ENCODE results near the gene PSMB11. TPM values are rescaled to one million over a fixed set of nuclear protein-coding genes. Genes with fewer than 3 reads are reported as not detected.

Gene PSMB11
- total RNA-seq, 1 experiment from 2014 or later, result not detected

DNA sequence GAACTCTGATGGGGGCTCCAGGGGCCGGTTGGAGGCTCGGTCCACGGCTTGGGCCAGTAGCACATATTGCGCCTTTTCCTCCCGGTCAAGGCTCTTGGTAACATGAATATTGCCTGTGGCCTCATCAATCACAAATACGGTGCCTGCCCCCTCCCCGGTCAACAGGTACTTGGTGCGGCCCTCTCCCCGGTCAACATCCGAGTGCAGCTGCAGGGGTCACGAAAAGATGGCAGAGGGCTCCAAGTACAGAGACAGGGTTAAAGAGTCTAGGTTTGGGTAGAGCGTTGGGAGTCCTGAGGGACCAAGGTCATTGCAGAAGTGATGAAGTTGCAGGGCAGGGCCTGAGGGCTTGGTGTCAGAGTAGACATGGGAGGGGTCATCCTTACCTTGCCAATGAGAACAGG, 13.1 kb downstream of the PSMB11 start:
- H3K27ac Mint-ChIP-seq (ENCODE audit: low read depth, unreplicated experiment), result no peak overlapping the region
- H3K9me3 Mint-ChIP-seq (ENCODE audit: unreplicated experiment), result no peaks in the 10 kb centered on the region
- H3K4me1 Mint-ChIP-seq (ENCODE audit: insufficient read depth, unreplicated experiment), result peaks cover 29% of the 10 kb centered on the region
- peaks cover 32% of the 10 kb centered on the region for H3K36me3 Mint-ChIP-seq (ENCODE audit: insufficient read depth, unreplicated experiment)
- H3K4me3 Mint-ChIP-seq (ENCODE audit: unreplicated experiment), result no peak overlapping the region
- no peak for DNase-seq (ENCODE audit: unreplicated experiment)
- ChIA-PET CTCF (interaction anchor here (0.5 to 16.3 kb wide), 14 partner anchors 9 to 614 kb away, joined by 3 to 620 read pairs (median 4); partner anchors contain the start of gene AJUBA), POLR2A (interaction anchor here (1.4 to 2.1 kb wide), 2 partner anchors 14 to 75 kb away, joined by 4 to 5 read pairs; no protein-coding TSS in a partner anchor)
- H3K27me3 Mint-ChIP-seq (ENCODE audit: insufficient read depth, unreplicated experiment), result no peaks in the 10 kb centered on the region
- TF ChIP-seq, protein P1, sequence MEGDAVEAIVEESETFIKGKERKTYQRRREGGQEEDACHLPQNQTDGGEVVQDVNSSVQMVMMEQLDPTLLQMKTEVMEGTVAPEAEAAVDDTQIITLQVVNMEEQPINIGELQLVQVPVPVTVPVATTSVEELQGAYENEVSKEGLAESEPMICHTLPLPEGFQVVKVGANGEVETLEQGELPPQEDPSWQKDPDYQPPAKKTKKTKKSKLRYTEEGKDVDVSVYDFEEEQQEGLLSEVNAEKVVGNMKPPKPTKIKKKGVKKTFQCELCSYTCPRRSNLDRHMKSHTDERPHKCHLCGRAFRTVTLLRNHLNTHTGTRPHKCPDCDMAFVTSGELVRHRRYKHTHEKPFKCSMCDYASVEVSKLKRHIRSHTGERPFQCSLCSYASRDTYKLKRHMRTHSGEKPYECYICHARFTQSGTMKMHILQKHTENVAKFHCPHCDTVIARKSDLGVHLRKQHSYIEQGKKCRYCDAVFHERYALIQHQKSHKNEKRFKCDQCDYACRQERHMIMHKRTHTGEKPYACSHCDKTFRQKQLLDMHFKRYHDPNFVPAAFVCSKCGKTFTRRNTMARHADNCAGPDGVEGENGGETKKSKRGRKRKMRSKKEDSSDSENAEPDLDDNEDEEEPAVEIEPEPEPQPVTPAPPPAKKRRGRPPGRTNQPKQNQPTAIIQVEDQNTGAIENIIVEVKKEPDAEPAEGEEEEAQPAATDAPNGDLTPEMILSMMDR (IDR thresholded peaks at IDR 0.05; ENCODE audit: unreplicated experiment), result no peak
- intact Hi-C loops (cut with micrococcal nuclease), result loop anchor here (5.0 kb wide), 1 partner anchor 233 kb away; no protein-coding TSS in a partner anchor
- BruUV-seq (replicated peaks), result no TSS peak

DNA sequence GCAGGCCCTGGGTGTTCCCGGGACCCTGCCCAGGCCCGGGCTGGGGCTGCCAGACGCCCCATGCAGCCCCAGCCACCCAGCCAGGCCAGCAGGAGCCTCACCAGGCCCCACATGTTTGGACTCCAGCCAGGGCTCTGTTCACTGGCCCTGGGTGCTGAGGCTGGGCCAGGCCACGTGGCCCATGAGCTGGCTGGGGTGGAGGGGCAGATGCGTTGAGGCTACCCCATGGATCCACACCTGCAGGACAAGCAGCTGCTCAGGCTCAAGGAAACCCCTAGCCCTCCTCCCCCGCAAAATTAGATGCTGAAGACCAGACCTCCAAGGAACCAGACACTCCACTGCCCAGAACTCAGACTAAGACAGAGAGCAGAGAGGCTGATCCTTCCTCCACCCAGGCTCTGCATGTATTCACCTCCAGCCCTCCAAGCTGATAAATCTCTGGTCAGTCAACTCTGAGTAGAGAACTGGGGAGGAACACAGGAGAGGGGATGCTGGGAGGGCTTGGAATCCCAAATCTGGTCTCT, 13.7 kb downstream of the PSMB11 start:
- no TSS peak for BruUV-seq (replicated peaks)
- Mint-ChIP-seq H3K36me3 (ENCODE audit: insufficient read depth, unreplicated experiment) (peaks cover 37% of the 10 kb centered on the region), H3K27ac (ENCODE audit: low read depth, unreplicated experiment) (no peak overlapping the region), H3K4me3 (ENCODE audit: unreplicated experiment) (peak overlapping the region; percentile 83), H3K9me3 (ENCODE audit: unreplicated experiment) (no peaks in the 10 kb centered on the region), H3K4me1 (ENCODE audit: insufficient read depth, unreplicated experiment) (peaks cover 29% of the 10 kb centered on the region), H3K27me3 (ENCODE audit: insufficient read depth, unreplicated experiment) (no peaks in the 10 kb centered on the region)
- TF ChIP-seq, protein P1 (IDR thresholded peaks at IDR 0.05; ENCODE audit: unreplicated experiment), result no peak
- CTCF ChIA-PET, result interaction anchor here (0.5 to 16.3 kb wide), 15 partner anchors 9 to 615 kb away, joined by 3 to 620 read pairs (median 5); partner anchors contain the start of gene AJUBA
- POLR2A ChIA-PET, result interaction anchor here (1.4 to 3.5 kb wide), 4 partner anchors 13 to 76 kb away, joined by 4 to 15 read pairs (median 8); no protein-coding TSS in a partner anchor
- intact Hi-C loops (cut with micrococcal nuclease), result loop anchor here (1.0 to 5.0 kb wide), 2 partner anchors 54 to 233 kb away; no protein-coding TSS in a partner anchor
- peak; percentile 46 for DNase-seq (ENCODE audit: unreplicated experiment)

DNA sequence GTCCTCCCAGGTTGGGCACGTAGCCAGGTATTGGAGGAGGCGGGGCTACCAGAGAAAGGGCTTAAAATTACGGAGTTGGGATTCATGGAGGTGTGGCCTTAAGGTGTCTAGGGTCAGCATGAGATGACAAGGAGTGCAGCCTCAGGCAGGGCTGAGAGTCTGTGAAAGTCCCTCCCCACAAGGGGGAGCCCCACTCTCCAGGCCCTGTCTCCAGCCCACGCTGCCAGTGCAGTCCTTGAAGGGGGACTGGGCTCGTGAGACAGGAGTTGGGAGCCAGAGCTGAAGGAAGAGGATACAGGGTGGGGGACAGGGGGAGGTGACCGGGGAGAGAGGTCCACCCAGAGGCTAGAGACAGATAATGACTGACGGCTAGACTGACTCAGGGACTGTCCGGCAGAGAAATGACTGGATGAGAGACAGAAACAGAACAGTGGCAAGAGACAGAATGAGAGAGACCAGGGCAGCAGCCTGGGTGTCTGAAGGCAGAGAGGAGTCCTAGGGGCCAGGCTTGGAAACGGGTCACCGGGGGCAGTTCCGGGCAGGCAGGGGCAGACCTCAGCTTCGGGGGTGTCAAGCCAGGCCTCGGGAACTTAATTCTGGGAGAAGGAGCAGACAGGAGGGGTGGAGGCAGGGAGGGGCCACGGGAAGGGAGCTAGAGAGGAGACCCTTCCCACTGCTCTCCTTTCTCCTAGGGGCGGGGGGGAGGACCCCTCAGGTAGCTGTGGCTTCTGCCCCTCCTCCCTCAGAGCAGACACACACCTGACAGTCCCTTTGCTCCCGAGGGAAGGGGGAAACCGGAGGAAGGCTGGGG, 14.3 kb downstream of the PSMB11 start:
- Mint-ChIP-seq H3K27ac (ENCODE audit: low read depth, unreplicated experiment) (peak overlapping the region; percentile 63), H3K36me3 (ENCODE audit: insufficient read depth, unreplicated experiment) (peaks cover 44% of the 10 kb centered on the region), H3K4me1 (ENCODE audit: insufficient read depth, unreplicated experiment) (peaks cover 29% of the 10 kb centered on the region), H3K27me3 (ENCODE audit: insufficient read depth, unreplicated experiment) (no peaks in the 10 kb centered on the region), H3K9me3 (ENCODE audit: unreplicated experiment) (no peaks in the 10 kb centered on the region), H3K4me3 (ENCODE audit: unreplicated experiment) (peak overlapping the region; percentile 83)
- BruUV-seq (replicated peaks), result no TSS peak
- intact Hi-C loops (cut with micrococcal nuclease), result loop anchor here (1.0 to 5.0 kb wide), 2 partner anchors 53 to 234 kb away; no protein-coding TSS in a partner anchor
- TF ChIP-seq, protein P1 (IDR thresholded peaks at IDR 0.05; ENCODE audit: unreplicated experiment), result peak; percentile 60
- DNase-seq (ENCODE audit: unreplicated experiment), result peak; percentile 74
- POLR2A ChIA-PET, result interaction anchor here (0.9 to 3.5 kb wide), 5 partner anchors 12 to 77 kb away, joined by 3 to 15 read pairs (median 5); no protein-coding TSS in a partner anchor
- CTCF ChIA-PET, result interaction anchor here (0.6 to 16.3 kb wide), 20 partner anchors 9 to 616 kb away, joined by 3 to 620 read pairs (median 6); partner anchors contain the start of gene AJUBA

Measured in MCF 10A (cell line).